ENCODE measurements around the gene NTRK2.

DNA sequence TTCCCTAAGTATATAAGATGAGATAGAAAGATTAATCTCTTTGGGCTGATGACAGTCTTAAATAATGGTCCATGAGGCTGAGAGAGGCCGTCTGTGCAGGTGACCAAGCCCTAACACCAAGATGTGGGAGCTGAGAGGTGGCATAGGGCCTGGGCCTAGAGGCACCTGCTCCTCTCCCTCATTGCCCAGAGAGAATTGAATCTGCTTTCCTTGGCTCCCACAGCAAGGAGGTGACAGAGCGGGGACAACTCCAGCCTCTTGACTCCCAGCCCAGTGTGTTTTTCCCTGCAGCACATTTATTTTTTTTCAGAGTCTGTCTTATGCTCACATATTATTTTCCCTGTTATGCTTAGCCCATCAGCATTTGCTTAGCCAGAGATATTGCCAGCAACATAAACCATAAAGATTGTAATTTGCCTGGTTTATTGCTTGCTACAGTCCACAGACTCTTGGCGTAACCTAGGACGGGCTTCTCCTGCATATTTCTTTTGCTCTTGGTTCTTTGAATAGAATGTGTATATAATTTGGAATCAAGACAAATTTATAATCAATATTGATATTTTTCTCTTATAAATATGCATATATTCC, 105.6 kb downstream of the NTRK2 start:
- TF ChIP-seq ZNF2 (tag by site-specific recombination; IDR thresholded peaks at IDR 0.05) (no peak), ZNF302 (tag by site-specific recombination; IDR thresholded peaks at IDR 0.05; ENCODE audit: low read depth) (no peak), ZNF175 (tag by site-specific recombination; IDR thresholded peaks at IDR 0.05) (no peak), ZNF777 (tag by site-specific recombination; IDR thresholded peaks at IDR 0.05; ENCODE audit: borderline replicate concordance) (no peak), ZBTB8A (tag by site-specific recombination; IDR thresholded peaks at IDR 0.05) (no peak), ZNF677 (tag by site-specific recombination; IDR thresholded peaks at IDR 0.05) (no peak), ZNF211 (tag by site-specific recombination; IDR thresholded peaks at IDR 0.05; ENCODE audit: low read depth) (no peak), ZNF184 (tag by site-specific recombination; IDR thresholded peaks at IDR 0.05) (no peak), ZNF24 (tag by site-specific recombination; IDR thresholded peaks at IDR 0.05) (no peak)
- TF ChIP-seq, protein P1, sequence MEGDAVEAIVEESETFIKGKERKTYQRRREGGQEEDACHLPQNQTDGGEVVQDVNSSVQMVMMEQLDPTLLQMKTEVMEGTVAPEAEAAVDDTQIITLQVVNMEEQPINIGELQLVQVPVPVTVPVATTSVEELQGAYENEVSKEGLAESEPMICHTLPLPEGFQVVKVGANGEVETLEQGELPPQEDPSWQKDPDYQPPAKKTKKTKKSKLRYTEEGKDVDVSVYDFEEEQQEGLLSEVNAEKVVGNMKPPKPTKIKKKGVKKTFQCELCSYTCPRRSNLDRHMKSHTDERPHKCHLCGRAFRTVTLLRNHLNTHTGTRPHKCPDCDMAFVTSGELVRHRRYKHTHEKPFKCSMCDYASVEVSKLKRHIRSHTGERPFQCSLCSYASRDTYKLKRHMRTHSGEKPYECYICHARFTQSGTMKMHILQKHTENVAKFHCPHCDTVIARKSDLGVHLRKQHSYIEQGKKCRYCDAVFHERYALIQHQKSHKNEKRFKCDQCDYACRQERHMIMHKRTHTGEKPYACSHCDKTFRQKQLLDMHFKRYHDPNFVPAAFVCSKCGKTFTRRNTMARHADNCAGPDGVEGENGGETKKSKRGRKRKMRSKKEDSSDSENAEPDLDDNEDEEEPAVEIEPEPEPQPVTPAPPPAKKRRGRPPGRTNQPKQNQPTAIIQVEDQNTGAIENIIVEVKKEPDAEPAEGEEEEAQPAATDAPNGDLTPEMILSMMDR (tag by site-specific recombination; IDR thresholded peaks at IDR 0.05): no peak
- TF ChIP-seq, protein P2, sequence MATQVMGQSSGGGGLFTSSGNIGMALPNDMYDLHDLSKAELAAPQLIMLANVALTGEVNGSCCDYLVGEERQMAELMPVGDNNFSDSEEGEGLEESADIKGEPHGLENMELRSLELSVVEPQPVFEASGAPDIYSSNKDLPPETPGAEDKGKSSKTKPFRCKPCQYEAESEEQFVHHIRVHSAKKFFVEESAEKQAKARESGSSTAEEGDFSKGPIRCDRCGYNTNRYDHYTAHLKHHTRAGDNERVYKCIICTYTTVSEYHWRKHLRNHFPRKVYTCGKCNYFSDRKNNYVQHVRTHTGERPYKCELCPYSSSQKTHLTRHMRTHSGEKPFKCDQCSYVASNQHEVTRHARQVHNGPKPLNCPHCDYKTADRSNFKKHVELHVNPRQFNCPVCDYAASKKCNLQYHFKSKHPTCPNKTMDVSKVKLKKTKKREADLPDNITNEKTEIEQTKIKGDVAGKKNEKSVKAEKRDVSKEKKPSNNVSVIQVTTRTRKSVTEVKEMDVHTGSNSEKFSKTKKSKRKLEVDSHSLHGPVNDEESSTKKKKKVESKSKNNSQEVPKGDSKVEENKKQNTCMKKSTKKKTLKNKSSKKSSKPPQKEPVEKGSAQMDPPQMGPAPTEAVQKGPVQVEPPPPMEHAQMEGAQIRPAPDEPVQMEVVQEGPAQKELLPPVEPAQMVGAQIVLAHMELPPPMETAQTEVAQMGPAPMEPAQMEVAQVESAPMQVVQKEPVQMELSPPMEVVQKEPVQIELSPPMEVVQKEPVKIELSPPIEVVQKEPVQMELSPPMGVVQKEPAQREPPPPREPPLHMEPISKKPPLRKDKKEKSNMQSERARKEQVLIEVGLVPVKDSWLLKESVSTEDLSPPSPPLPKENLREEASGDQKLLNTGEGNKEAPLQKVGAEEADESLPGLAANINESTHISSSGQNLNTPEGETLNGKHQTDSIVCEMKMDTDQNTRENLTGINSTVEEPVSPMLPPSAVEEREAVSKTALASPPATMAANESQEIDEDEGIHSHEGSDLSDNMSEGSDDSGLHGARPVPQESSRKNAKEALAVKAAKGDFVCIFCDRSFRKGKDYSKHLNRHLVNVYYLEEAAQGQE (tag by site-specific recombination; IDR thresholded peaks at IDR 0.05): no peak

All from HEK293 (cell line).